ENCODE results near the gene KIZ. TPM values are rescaled to one million over a fixed set of nuclear protein-coding genes. Genes with fewer than 3 reads are reported as not detected.

Gene KIZ
- total RNA-seq, 1 donor from 2014 or later, result 15.0 TPM

DNA sequence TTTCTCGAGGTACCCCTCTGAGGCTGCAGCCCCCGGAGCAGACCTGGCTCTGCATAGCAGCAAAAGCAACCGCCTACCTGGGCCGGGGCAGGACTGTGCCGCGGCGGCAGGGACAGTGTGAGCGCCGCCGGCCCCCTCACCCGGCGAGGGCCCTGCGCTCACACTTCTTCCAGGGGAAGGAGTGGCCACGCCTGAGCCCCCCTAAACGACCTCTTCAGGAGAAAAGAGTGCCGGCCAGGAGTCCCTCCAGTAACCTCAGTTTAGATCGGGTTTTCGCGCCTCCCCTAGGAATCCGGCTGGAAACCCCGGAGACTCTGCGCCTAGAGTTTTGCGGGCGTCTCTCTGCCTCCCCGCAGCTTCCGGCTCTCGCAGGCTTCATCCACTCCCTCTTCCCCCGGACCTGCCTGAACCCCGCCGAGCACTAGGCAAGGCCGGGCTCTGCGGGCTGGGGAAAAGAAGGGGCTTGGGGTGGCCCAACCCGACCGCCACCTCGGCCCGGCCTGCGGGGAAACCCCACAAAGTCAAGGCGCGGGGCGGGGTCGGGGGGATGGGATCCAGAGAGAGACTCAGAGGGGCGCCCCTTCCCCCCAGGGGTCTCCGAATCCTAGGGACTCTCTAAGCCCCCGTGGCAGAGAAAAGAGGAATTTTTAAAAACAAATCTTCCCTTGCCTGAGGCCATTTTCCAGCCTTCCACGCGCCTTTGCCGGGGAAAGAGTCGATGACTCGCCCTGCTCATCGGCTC lies 20.3 kb upstream of the KIZ start:
- Mint-ChIP-seq H3K9me3 (no peaks in the 10 kb centered on the region), H3K4me3 (peak overlapping the region; percentile 27), H3K4me1 (peaks cover 21% of the 10 kb centered on the region), H3K27me3 (ENCODE audit: low read depth) (peaks cover 100% of the 10 kb centered on the region), H3K36me3 (ENCODE audit: low read depth) (no peaks in the 10 kb centered on the region), H3K27ac (ENCODE audit: unreplicated experiment) (no peak overlapping the region)
- TF ChIP-seq, protein P1, sequence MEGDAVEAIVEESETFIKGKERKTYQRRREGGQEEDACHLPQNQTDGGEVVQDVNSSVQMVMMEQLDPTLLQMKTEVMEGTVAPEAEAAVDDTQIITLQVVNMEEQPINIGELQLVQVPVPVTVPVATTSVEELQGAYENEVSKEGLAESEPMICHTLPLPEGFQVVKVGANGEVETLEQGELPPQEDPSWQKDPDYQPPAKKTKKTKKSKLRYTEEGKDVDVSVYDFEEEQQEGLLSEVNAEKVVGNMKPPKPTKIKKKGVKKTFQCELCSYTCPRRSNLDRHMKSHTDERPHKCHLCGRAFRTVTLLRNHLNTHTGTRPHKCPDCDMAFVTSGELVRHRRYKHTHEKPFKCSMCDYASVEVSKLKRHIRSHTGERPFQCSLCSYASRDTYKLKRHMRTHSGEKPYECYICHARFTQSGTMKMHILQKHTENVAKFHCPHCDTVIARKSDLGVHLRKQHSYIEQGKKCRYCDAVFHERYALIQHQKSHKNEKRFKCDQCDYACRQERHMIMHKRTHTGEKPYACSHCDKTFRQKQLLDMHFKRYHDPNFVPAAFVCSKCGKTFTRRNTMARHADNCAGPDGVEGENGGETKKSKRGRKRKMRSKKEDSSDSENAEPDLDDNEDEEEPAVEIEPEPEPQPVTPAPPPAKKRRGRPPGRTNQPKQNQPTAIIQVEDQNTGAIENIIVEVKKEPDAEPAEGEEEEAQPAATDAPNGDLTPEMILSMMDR (conservative IDR thresholded peaks at IDR 0.05), result no peak
- DNase-seq (ENCODE audit: low read depth, low spot score), result no peak

GRCh38 chr20:21106171-21107017 lies 19.5 kb upstream of the KIZ start, which contains the start of gene LINC00237:
LINC00237 (minus strand) TSS chr20:21106358.
- H3K27me3 Mint-ChIP-seq (ENCODE audit: low read depth), result peaks cover 100% of the 10 kb centered on the region
- no peaks in the 10 kb centered on the region for H3K36me3 Mint-ChIP-seq (ENCODE audit: low read depth)

DNA sequence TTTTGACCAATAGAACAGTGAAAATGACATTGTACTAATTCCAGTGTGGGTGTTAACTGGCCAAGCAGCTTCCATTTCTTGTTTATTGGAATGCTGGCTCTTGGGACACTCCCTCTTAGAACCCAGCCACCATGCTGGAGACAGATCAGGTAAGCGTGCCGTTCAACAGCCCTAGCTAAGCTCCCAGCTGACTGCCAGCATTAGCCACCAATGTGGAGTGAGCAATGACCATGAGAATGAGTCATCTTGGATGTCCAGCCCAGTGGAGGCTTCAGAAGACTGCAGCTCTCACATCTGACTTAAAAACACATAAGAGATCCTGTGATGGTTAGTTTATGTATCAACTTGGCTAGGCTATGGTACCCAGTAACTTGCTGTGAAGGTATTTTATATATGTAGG lies 16.7 kb upstream of the KIZ start:
- TF ChIP-seq, protein P1 (conservative IDR thresholded peaks at IDR 0.05), result no peak
- no peaks in the 10 kb centered on the region for H3K4me1 Mint-ChIP-seq
- H3K9me3 Mint-ChIP-seq, result no peaks in the 10 kb centered on the region
- H3K27me3 Mint-ChIP-seq (ENCODE audit: low read depth), result peaks cover 93% of the 10 kb centered on the region
- H3K4me3 Mint-ChIP-seq, result no peak overlapping the region
- no peak overlapping the region for H3K27ac Mint-ChIP-seq (ENCODE audit: unreplicated experiment)
- DNase-seq (ENCODE audit: low read depth, low spot score), result no peak
- no peaks in the 10 kb centered on the region for H3K36me3 Mint-ChIP-seq (ENCODE audit: low read depth)

More at GRCh38 chr20:21106171-21107017, 19.5 kb upstream of the KIZ start, which contains the start of gene LINC00237:
- Mint-ChIP-seq H3K9me3 (no peaks in the 10 kb centered on the region), H3K4me3 (peak within 1 kb of the TSS; percentile 27), H3K27ac (ENCODE audit: unreplicated experiment) (no peak within 1 kb of the TSS), H3K4me1 (peaks cover 16% of the 10 kb centered on the region)
- TF ChIP-seq, protein P1 (conservative IDR thresholded peaks at IDR 0.05), result no peak
- DNase-seq (ENCODE audit: low read depth, low spot score), result no peak

- no peaks in the 10 kb centered on the region for H3K4me1 Mint-ChIP-seq
- peaks cover 91% of the 10 kb centered on the region for H3K27me3 Mint-ChIP-seq (ENCODE audit: low read depth)
- no peaks in the 10 kb centered on the region for H3K36me3 Mint-ChIP-seq (ENCODE audit: low read depth)
- no peak overlapping the region for H3K27ac Mint-ChIP-seq (ENCODE audit: unreplicated experiment)
- TF ChIP-seq, protein P1 (conservative IDR thresholded peaks at IDR 0.05), result no peak
- no peak for DNase-seq (ENCODE audit: low read depth, low spot score)
- no peak overlapping the region for H3K4me3 Mint-ChIP-seq
- H3K9me3 Mint-ChIP-seq, result no peaks in the 10 kb centered on the region
These were observed 15.1 kb upstream of the KIZ start for GRCh38 chr20:21110811-21111210.

DNA sequence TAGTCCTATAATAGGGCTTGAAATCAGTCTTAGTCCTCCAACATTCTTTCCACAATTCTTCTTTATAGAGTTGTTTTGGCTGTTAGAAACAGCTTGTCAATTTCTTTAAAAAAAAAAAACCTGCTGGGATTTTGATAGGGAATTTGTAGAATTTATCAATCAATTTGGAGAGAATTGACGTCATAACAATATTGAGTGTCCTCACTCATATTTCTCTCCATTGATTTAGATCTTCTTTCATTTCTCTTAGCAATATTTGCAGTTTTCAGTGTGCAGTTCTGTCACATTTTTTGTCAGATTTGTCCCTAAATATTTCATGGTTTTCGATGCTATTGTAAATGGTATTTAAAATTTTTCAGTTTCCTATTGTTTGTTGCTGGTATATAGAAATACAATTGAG lies 14.5 kb upstream of the KIZ start:
- Mint-ChIP-seq H3K36me3 (ENCODE audit: low read depth) (no peaks in the 10 kb centered on the region), H3K27ac (ENCODE audit: unreplicated experiment) (no peak overlapping the region), H3K4me1 (no peaks in the 10 kb centered on the region), H3K9me3 (no peaks in the 10 kb centered on the region), H3K4me3 (no peak overlapping the region), H3K27me3 (ENCODE audit: low read depth) (peaks cover 91% of the 10 kb centered on the region)
- TF ChIP-seq, protein P1 (conservative IDR thresholded peaks at IDR 0.05), result no peak
- DNase-seq (ENCODE audit: low read depth, low spot score), result no peak

All from neural crest cell (in vitro differentiated cells).